HG03039 (cell line): ENCODE results near the gene MAN1C1.

Source experiments
- ATAC-seq: cut with Tn5 transposase; IDR thresholded peaks from one replicate; pipeline ENCODE4 v1.9.1; 2021; ENCODE audit warnings: mild to moderate bottlenecking, moderate library complexity; ENCODE audit not compliant: unreplicated experiment

MAN1C1 gene

DNA sequence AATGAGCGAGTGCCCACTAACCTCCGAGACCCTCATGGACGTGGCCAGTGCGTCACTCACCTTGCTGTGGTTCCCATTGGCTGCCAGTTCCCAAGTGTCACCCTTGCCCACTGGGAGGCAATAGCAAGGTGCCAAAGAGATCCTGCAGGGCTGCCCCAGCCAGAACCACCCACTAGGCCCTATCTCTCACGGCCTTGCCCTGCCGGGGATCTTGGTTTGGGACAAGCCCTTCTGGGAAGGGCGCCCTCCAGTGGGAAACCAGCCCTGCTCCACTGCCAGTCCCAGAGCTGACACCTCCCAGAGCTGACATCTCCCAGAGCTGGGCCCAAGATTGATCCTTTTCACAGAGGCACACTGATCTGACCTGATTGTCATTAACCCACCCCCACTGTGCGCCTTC lies 181.3 kb downstream of the MAN1C1 start:
- no peak for ATAC-seq

DNA sequence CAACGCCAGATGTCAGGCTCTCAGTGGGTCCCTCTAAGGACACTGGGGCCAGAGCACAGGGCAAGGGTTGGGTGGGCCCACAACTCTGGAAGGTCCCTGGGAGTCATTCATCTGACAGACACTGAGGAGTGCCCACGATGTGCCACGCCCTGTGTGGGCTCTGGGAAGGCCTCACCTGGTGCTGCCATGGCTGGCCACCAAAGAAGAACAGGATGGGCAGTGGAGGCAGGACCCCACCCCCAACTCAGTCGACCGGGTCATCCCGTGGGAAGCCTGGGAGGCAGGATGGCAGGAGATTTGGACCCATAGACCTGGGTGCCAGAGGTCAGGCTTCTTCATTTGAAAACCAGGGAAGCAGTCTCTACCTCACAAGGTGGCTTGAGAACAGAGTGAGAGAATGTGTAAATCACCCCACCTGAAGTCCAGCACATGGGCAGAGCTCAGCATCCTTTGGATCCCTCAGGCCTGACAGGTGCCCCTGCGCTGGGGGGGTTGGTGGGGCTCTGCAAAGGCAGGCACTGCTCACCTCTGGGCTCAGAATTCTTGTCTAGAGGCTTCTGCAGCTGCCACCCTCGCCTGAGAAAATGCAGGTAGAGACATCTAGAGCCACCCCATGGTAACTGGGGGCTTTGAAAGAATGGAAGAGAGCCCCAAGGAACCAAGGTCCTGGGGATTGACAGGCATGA lies 182.2 kb downstream of the MAN1C1 start:
- ATAC-seq, result no peak

DNA sequence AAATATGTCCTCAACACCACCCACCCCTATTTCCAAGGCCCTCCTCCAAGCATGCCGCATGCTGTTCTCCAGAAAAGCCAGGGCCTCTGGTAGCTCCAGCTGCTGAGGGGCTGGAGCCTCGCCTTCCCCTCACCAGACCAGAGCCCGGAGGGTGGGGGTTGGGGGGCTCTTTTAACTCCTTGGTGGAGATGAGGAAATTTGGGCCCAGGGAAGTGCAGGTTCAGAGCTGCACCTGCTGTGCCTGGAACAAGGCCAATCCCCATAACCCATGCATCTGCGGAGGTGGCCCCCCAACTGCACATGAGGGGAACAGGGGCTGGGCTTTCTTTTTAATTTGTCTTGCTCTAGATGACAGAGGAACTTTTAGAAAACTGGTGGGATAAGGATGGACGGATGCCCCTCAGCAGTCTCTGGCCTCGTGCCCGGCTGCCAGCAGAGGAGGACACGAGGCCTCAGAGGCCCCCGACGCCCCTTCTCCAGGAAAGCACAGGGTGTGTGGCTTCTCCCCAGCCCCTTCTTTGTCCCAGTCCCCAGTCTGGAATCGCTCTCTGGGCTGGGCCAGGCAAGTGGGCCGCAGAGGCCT lies 182.9 kb downstream of the MAN1C1 start:
- ATAC-seq, result no peak

DNA sequence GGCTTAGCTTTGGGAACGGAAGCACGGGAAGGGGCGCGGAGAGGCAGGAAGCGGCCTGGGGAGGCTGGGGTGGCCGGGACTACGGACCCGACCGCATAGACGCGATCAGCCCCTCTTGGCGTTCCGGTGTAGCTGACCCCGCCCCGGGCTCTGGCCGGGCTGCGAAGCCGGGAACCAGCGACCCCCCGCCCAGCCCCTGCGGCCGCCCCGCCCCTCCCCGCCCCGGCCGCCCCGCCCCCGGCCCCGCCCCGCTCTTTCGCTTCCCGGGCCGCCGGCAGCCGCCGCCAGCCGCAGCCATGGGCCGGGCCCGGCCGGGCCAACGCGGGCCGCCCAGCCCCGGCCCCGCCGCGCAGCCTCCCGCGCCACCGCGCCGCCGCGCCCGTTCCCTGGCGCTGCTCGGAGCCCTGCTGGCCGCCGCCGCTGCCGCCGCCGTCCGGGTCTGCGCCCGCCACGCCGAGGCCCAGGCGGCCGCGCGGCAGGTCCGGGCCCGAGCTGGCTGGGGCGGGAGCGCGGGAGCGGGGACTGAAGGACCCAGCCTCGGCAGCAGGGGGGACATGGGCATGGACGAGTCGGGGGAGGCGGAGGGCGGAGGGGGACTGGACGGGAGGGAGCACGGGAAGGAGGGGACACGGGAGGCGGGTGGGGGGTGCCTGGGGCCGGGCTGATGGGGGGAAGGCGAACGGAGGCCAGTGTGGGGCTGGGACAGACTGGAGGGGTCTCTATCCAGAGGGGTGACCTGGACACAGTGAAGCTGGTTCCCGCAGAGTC lies 183.5 kb downstream of the MAN1C1 start, which contains the start of gene SELENON:
TSS of gene SELENON (plus strand) at position 259 of the 768 bp plus-strand sequence. CDS start at position 297, 38 bp downstream.
- ATAC-seq, result no peak

DNA sequence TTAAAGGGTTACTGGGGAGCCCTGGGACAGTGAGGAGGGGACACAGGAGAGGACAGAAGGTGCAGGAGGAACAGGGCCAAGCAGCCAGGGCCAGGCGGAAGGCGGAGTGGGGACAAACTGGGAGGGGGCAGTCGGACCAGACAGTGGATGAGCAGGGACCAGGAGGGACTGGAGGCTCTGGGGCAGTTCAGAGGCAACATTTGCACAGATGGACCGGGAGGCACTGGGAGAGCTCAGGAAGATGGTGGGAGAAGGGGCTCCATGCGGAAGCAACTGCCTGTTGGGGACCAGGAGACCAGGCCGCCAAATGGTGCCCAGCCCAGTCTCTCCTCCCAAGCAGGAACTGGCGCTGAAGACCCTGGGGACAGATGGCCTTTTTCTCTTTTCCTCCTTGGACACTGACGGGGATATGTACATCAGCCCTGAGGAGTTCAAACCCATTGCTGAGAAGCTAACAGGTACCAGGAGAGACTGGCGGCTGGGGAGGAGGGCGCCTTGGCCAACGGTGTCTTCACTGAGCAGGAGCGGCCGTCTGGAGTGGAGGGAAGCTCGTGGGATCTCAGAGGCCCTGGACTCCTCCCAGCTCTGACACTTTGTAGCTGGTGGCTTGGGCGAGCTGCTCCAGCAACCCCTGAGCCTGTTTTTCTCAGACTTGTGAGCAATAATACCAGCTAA lies 184.2 kb downstream of the MAN1C1 start:
- ATAC-seq, result no peak

DNA sequence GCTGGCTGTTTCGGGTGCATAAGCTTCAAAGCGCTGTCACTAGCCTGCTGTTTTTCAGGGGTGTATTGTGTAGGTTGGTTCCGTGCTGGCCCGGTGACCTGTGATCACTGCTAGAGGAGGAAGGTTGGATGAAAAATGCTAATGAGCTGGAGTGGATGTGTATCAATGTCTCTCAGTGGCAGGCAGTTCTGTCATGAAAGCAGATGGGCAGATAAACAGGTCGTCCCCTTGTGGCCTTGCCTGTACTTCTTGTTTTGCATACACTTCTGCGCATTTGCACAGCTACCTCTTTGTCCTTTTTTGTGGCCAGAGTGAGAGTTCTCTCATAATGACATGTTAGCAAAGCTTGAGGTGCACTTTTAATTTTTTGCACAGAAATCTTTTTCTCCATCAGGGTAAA lies 186.3 kb downstream of the MAN1C1 start:
- ATAC-seq, result no peak

DNA sequence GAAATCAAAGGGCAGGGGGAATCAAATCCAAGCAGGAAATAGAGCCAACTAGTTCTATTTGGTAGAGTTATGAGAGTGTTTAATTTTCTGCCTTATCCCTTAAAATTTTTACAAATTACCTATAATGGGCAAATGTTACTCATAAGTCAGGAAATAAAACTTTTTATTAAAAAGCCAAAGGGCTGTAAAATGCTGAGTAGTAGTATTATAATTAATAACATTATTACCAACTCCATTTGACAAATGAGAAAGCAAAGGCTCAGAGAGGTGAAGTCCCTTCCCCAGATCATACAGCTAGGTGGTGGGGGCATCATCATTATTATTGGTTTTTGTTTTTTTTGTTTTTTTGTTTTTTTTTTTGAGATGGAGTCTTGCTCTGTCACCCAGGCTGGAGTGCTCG lies 186.8 kb downstream of the MAN1C1 start:
- no peak for ATAC-seq

DNA sequence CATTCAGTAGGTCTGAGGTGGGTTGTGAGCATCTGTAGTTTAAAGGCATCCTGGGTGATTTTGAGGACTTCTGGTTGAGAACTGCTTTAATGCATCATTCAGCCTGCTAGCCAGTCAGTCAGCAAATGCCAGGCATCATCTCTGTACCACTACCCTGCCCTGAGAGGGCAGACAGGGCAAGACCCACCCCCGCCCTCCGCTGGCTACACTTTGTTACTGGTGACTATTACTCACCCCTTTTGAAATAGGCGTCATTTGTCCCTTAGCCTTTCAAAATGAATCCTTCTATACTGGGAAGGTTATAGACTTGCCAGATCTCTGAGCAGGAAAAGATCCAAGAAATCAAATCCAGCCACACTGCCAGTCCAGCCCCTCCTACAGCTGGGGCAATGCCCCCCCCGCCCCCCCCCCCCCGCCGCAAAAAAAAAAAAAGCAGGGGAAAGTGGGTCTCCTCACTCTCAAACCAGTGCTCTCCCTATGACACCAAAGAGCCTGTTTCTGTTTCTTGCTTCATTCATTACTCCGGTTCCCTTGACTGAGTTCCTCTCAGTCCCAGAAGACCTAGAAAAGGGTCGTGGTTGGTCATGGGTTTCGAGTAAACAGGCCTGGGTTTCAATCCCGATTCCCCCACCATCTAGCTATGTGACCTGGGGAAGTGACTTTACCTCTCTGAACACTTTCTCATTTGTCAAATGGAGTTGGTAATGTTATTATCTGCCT lies 187.8 kb downstream of the MAN1C1 start:
- no peak for ATAC-seq

DNA sequence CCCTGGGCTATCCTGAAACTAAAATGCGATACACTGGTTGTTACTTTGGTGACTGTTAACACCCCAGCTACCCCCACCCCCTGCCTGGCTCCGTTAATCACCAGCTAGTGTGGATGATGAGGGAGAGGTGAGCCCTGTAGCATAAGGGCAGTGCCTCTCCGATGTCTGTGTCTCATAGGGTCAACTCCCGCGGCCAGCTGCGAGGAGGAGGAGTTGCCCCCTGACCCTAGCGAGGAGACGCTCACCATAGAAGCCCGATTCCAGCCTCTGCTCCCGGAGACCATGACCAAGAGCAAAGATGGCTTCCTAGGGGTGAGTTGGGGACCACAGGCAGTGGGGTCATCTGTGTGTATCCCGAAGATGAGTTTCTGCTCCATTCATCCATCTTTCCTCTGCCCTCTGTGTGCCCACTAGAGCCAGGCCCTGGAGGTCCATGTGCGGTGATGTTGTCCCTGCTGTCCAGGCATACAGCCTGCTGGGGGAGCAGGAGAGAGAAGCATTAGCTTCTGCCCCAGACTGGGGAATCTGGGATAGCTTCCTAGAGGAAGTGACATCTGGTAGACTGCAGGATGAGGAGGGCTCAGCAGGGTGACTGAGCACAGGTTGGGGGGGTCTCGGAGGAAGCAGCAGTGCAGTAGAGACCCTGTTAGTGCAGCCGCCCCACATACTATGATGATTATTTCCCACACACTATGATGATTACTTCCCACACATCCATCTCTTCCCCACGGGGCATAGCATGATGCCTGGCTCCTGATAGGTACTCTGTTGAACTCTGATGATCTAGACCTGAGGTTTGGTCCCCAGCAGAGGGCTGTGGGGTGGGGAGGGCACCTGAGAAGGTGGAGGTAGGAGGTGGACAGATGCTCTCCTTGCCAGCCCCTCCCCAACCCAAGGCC lies 188.6 kb downstream of the MAN1C1 start:
- ATAC-seq, result no peak

DNA sequence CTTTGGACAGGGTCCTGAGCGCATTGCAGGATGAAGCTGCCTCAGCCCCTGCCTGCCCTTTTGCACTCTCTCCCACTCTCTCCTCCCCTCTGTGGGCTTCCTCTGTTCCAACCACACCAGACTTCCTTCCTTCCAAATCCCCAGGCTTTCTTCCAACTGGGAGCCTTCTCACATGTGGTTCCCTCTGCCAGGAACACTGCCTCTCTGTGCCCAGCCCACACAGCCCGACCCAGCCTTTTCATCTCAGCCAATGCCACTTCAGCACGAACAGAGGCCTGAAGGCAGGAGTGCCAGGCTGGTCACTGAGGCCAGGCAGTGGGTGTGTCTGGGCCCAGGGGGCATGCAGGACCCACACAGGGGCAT lies 189.3 kb downstream of the MAN1C1 start:
- ATAC-seq, result no peak

DNA sequence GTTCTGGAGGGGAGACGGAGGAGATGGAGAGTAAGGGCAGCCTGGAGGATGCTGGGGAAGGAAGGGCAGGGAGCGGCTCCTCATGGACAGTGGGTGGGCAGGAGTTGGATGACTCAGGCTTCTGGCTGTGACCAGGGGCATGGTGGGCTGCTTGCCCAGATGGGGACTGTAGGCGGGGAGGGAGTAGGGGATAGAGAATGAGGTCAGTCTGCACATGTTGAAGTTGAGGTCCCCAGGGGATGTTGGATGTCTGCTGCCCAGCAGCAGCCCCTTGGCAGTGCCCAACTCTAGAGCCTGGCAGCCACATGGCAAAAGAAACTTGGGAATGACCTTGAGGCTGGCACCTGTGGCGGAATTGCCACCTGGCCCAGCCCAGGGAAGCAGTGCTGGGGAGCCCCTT lies 189.8 kb downstream of the MAN1C1 start:
- ATAC-seq, result no peak

DNA sequence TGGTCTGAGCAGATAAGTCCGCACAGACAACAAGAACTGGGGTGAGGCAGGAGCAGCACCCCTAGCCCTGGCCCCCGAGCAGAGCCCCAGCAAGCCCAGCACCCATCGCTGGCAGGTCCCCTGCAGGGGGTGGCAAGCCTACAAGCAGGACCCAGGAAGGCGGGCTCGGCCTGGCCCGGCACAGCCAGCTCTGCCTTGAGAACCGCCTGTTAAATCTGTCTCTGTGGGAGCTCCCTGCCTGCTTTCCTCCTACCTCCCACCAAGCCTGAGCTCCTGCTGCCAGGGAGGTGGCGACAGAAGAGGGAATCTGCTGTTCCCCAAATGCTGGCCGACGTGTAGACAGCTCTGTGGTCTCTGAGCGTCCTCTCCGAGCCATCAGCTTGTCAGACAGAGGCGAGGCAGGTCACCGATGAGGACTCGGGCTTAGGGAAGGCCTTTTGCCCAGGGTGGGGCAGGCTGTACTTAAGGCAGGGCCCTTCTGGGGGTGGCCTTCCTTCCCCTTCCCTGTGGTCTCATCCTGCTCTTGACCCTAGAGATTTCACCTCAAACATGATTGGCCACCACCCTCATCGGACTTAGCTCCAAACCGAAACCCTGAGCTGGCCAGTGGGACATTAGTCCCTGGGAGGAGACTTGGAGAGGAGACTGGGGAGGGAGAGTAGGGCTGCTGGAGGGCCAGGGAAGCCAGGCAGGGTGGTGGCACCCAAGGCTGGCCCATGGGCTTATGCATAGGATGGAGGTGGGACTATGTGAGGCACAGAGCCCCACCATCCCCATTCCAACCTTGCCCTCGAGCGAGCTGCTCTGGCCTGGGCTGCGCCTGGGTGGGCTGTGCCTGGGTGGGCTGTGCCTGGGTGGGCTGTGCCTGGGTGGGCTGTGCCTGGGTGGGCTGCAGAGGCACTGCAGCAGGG lies 191.1 kb downstream of the MAN1C1 start:
- ATAC-seq, result no peak

DNA sequence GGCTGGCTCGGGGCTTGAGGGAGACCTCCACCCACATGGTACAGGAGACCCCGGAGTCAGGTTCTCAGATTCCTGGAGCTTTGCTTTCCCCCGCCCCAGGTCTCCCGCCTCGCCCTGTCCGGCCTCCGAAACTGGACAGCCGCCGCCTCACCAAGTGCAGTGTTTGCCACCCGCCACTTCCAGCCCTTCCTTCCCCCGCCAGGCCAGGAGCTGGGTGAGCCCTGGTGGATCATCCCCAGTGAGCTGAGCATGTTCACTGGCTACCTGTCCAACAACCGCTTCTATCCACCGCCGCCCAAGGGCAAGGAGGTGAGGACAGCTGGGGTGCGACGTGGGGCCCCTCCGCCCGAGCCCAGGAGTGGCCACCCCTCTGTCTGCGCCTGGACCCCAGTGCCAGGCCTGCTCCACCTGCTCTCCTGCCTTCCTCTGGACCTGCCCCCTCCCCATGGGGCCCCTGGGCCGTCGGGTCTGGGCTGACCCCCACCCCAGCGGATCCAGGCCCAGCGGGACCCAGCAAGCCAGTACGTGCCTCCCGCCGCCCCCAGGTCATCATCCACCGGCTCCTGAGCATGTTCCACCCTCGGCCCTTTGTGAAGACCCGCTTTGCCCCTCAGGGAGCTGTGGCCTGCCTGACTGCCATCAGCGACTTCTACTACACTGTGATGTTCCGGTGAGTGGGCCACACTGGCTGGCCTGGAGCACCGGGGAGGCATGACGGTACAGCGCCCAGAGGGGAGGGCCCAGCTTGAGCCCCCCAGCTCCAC lies 192.1 kb downstream of the MAN1C1 start:
- no peak for ATAC-seq

DNA sequence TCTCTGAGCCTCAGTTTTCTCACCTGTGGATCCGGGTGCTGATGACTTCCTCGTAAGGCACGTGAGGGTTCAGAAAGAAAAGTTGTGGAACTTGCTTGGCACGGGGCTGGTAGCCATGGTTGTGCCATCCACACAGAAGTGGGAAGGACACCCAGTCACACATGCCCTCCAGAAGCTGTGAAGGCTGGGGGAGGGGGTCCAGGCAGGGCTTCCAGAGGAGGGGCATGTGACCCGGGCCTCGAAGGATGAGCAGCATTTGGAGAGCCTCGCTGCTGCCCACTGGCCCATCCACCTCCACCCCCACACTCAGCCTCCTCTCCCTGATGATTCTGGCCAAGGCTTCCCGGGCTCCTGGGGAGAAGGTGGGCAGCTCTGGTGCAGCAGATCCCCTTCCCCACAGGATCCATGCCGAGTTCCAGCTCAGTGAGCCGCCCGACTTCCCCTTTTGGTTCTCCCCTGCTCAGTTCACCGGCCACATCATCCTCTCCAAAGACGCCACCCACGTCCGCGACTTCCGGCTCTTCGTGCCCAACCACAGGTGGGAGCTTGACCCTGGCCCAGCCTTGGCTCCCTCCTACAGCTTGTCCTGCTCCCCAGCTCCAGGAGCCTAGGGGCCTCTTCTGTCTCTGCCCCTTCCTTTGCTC lies 192.8 kb downstream of the MAN1C1 start:
- ATAC-seq, result no peak

DNA sequence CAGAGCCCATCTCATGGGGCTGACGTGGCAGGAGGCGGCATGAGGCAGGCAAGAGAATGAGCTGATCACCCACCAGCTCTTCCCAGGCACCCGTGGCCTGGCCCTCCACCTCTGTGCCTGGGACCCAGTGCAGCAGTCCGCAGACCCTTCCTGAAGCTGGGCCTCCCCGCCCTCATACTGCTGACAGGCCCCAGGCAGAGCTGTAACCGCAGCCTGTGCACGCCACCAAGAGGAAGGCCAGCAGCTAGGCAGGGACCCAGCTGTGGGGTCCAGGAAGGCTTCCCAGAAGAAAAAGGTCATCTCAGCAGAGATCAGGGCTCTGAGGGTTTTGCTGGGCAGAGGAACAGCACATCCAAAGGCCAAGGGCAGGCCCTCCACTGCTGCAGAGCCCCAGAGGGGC lies 193.3 kb downstream of the MAN1C1 start:
- no peak for ATAC-seq

DNA sequence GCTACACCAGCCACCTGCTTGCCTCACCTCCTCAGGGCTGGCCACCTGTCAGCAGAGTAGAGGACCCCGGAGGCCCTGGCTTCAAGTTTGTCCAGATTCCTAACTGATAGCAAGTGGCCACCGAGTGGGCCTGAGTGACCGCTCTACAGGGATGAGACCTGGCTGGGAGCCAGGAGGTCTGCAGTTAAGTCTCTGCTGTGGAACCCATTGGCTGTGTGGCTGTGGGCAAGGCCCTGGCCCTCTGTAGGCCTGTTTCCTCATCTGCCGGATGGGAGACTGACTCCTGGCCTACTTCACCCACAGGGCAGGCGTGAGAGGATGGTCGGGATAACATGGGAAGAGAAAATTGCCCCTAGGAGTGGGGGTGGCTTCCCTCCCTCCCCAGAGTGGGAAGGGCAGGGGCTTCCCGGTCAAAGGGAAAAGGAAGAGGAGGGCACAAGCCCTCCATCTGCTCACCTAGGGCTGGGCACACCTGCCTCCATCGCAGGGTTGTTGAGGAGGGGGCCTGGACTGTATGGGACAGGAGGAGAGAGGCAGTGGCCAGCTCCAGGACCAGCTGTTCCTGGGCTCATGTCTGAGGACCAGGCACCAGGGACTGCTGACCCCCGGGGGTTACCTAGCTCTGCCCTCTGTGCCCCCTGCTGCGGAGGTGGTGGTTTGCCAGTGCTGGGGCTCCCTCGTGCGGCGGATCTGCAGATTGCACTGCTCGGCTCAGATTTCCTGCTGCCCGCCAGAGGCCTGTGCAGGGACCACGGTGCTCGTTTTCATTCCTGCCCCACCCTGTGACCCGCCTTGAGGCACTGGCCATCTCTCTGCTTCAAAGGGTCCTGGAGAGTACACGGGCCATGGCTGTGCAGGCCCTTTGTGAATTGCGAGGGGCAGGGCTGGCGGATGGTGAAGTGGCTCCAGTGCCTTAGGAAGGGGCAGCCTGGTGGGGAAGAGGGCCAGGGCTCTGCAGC lies 194.0 kb downstream of the MAN1C1 start:
- no peak for ATAC-seq
